LHCN-M2 (cell line): ENCODE measurements around the gene CD46. TPM values are rescaled to one million over a fixed set of nuclear protein-coding genes. Genes with fewer than 3 reads are reported as not detected.

Experiments
- DNase-seq: peaks from one replicate; pipeline ENCODE4 v3.0.0-alpha.2; 2012; ENCODE audit warnings: low read depth
- total RNA-seq: library from RNA; depleted of rRNA; stranded (reverse); fragments of >200 nt; gene quantifications from 2 replicates; pipeline ENCODE4 v1.2.3, GENCODE V29; 2014

The CD46 gene
- total RNA-seq, 1 experiment from 2014 or later, result 72.6 TPM

- no peak for DNase-seq
These were observed 61.6 kb downstream of the CD46 start for GRCh38 chr1:207813512-207813881.

- no peak for DNase-seq
These were observed 62.1 kb downstream of the CD46 start for GRCh38 chr1:207813946-207814345.

GRCh38 chr1:207814469-207814868 is 62.6 kb downstream of the CD46 start:
- no peak for DNase-seq

GRCh38 chr1:207815466-207815865 is 63.6 kb downstream of the CD46 start:
- no peak for DNase-seq

- peak; percentile 60 for DNase-seq
These were observed 64.0 kb downstream of the CD46 start for GRCh38 chr1:207815913-207816291.

- no peak for DNase-seq
These were observed 65.3 kb downstream of the CD46 start for GRCh38 chr1:207817166-207817565.

- no peak for DNase-seq
These were observed 66.2 kb downstream of the CD46 start for GRCh38 chr1:207817778-207818751.

GRCh38 chr1:207818971-207819451 is 67.2 kb downstream of the CD46 start:
- DNase-seq, result peak; percentile 62

GRCh38 chr1:207820568-207821463 is 69.0 kb downstream of the CD46 start:
- DNase-seq, result no peak

- no peak for DNase-seq
These were observed 69.7 kb downstream of the CD46 start for GRCh38 chr1:207821464-207822045.

- no peak for DNase-seq
These were observed 70.3 kb downstream of the CD46 start for GRCh38 chr1:207822124-207822601.

GRCh38 chr1:207822602-207823451 is 71.0 kb downstream of the CD46 start:
- DNase-seq, result peak; percentile 43

GRCh38 chr1:207823531-207823879 is 71.7 kb downstream of the CD46 start:
- no peak for DNase-seq

GRCh38 chr1:207823880-207824566 is 72.2 kb downstream of the CD46 start:
- peak; percentile 98 for DNase-seq

GRCh38 chr1:207824691-207825408 is 73.0 kb downstream of the CD46 start:
- peak; percentile 77 for DNase-seq

- DNase-seq, result no peak
These were observed 73.5 kb downstream of the CD46 start for GRCh38 chr1:207825409-207825695.

GRCh38 chr1:207825719-207826556 is 74.1 kb downstream of the CD46 start:
- peak; percentile 82 for DNase-seq

- peak; percentile 49 for DNase-seq
These were observed 75.0 kb downstream of the CD46 start for GRCh38 chr1:207826557-207827487.
